DND-41 (cell line): Measurements from ENCODE around the gene ZFPM1.

Experiments used
- EZH2 ChIP-seq: IDR thresholded peaks from 3 replicates; pipeline ENCODE4 v1.6.1; 2012; ENCODE audit warnings: borderline replicate concordance, low read depth, mild to moderate bottlenecking, moderate library complexity, low read length, inconsistent platforms; ENCODE audit not compliant: severe bottlenecking
- TF ChIP-seq, protein P1 (sequence below): IDR thresholded peaks from 2 replicates; pipeline ENCODE4 v1.5.1; 2012; ENCODE audit warnings: borderline replicate concordance, low read length, moderate library complexity, mild to moderate bottlenecking; ENCODE audit not compliant: poor library complexity, severe bottlenecking; ENCODE audit errors: extremely low read depth

DNA sequence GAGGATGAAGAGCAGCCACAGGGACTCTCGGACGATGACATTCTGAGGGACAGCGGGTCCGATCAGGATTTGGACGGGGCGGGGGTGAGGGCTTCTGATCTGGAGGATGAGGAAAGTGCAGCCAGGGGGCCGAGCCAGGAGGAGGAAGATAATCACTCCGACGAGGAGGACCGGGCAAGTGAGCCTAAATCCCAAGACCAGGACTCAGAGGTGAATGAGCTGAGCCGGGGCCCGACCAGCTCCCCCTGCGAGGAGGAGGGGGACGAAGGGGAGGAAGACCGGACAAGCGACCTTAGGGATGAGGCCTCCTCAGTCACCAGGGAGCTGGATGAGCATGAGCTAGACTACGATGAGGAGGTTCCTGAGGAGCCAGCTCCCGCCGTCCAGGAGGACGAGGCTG is 124.1 kb downstream of the ZFPM1 start:
- TF ChIP-seq, protein P1, sequence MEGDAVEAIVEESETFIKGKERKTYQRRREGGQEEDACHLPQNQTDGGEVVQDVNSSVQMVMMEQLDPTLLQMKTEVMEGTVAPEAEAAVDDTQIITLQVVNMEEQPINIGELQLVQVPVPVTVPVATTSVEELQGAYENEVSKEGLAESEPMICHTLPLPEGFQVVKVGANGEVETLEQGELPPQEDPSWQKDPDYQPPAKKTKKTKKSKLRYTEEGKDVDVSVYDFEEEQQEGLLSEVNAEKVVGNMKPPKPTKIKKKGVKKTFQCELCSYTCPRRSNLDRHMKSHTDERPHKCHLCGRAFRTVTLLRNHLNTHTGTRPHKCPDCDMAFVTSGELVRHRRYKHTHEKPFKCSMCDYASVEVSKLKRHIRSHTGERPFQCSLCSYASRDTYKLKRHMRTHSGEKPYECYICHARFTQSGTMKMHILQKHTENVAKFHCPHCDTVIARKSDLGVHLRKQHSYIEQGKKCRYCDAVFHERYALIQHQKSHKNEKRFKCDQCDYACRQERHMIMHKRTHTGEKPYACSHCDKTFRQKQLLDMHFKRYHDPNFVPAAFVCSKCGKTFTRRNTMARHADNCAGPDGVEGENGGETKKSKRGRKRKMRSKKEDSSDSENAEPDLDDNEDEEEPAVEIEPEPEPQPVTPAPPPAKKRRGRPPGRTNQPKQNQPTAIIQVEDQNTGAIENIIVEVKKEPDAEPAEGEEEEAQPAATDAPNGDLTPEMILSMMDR: no peak
- TF ChIP-seq EZH2: no peak
